CMK (cell line): ENCODE data around the gene KLF5.
"Not testable (repeated sequence)": the region's sequence is repeated elsewhere in the genome, so short reads cannot be mapped to it uniquely, and the experiment has no call there.

Source experiments
- DNase-seq: peaks from one replicate; pipeline ENCODE4 v3.0.0-alpha.2; 2010; ENCODE audit warnings: low read depth

KLF5 gene

GRCh38 chr13:73088332-73088935 is 29.6 kb downstream of the KLF5 start:
- no peak for DNase-seq

GRCh38 chr13:73089213-73089612 is 30.4 kb downstream of the KLF5 start:
- DNase-seq, result no peak

DNA sequence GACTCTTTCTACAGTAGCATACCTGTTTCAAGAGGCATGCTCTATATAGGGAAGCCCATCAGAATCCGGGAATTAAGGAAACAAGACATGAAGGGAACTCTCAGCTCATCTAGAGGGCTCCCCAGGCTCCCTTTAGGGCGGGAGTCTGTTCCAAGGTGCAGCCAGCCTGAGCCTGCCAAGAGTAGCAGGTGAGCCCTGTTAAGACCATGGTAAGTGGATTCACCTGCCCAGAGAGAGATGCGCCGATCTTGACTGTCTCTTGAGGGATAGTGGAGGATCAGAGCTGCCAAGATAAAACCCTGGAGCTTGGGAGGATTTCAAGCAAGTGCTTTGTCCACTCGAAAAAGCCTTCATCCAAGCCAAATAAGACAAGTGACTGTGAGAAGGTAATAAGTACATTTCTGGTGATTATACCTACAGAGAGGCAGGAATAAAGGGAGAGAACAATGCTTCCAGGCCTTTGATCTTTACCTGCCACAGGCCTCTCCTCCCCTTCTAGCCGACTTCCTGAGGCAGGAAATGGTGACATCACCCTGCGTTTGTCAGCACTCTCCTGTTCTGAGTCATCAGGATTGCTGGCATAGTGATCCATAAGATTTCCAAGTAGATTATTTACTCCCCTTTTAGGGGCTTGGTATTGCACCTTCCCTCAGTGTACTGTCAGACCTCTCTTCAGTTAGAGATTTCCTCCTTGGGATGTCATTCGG is 31.5 kb downstream of the KLF5 start:
- no peak for DNase-seq

DNA sequence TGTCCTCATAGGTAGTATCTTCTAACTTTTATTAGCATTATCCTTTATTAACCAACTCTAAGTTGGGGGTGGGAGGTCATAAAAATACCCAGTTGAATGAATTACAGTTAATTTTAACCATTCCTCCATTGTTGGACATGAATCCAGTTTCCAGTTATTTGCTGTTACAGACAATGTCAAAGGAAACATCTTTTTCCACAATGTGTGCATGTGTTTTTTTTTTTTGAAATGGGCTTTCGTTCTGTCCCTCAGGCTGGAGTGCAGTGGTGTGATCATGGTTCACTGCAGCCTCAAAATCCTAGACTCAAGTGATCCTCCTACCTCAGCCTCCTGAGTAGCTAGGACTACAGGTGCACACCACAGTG is 32.0 kb downstream of the KLF5 start:
- DNase-seq, result no peak

- DNase-seq, result no peak
Measured at GRCh38 chr13:73092829-73093228, 34.0 kb downstream of the KLF5 start.

GRCh38 chr13:73096173-73096572 is 37.4 kb downstream of the KLF5 start:
- no peak for DNase-seq

DNA sequence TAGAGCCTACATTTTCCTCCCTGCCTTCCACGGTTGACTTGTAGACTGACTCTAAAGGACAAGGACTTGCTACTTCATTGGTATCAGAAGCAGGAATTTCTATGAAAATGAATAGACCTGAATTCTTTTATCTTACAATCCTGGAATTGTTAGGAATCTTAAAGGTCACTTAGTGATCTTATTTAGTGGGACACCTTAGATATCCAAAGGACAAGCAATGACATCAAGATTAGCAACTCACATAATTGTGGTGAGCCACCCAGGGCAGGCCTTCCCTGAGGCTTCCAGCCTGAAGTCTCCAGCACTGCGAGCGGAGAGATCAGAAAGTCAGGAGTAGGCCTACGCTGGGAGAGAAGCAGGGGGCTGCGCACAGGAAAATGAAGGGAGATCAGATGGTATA is 37.8 kb downstream of the KLF5 start:
- no peak for DNase-seq

DNA sequence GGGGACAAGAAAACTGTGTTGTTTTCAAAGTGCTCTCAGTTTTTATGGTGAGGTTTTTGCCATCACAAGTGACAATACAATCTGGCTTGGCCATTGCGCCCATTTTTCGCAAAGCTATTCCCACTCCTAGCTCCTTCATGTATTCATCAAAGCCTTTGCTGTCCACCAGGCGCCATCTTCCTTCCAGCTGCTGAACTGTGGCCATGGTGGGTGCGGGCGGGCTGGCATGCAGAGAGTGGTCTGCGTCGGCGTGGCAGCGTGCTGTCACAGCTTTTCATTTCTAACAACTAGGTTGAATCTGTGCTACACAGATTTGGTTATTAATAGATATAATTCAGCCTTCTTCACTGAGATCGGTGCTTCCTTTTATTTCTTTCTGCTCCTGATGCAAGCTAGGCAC is 42.0 kb downstream of the KLF5 start:
- DNase-seq, result not testable (repeated sequence)

DNA sequence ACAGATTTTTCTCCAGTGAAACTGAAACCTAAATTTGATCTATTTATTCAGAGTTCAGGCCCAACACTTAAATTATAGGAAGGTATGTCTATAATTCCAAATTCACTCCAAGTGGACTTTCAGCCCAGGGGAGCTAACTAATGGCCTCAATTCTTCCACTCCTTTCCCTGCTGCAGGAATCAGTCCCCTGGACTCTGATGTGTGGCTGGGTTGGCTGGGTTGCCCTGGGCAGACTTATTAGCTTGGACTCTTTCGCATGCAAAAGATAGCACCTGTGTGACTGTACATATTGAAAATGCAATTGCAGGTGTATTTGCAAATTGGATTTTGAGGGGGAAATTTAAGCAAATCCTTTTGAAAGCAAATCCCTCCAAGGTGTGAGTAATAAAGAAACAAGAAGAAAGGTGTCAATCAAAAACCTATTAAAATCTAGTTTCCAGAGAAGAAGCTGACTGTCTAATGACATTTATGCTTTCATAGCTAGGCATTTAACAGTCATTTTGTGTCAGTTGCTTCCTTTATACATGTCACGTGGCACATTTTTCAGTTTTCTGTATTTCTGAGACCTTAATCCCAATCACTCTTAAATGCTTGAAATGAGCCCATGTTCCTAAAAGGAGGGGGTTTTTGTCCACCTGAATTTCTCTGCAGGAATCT is 42.7 kb downstream of the KLF5 start:
- DNase-seq, result no peak

DNA sequence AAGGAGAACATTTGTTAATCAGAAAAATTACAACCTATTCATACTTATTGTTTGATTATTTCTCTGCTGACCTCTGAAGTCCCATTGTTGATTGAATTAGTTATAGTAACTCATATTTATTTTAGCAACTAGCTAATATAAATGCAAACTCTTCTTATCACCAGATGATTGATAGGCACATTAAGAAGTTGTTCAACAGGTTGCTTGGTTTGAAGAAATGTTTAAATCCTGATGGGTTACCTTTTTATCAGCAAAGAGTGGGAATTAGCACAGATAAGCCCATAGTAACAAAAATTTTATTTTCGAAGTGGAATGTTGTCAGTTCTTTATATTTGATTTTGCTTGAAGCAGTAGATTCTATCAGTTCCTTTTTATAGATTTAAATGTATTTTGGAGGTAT is 44.4 kb downstream of the KLF5 start:
- DNase-seq, result no peak

DNA sequence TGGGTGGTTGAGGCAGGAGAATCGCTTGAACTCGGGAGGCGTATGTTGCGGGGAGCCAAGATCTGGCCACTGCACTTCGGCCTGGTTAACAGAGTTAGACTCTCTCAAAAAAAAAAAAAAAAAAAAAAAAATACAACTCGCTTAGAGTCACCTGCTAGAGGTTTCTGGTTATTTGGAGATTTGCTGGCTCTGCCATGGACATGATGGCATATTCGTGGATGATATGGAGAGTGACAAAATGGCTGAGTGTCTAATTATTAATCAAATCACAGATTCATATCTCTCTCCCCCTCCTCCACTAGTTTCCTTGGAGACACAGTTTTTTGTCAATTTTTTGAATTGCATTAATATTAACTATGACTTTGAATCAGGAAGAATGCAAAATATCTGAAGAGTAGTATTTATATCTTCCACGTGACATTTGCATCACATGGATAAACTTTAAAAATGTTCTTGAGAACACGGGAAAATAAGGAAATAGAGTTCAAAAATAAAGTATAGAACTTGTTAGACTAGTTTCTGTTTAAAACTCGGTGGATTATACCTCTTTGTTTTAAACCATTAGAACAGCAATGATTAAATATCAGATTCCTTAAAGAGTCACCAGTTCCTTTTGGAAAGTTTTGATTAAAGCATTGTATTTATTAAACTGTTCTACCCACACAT is 47.8 kb downstream of the KLF5 start:
- no peak for DNase-seq

DNA sequence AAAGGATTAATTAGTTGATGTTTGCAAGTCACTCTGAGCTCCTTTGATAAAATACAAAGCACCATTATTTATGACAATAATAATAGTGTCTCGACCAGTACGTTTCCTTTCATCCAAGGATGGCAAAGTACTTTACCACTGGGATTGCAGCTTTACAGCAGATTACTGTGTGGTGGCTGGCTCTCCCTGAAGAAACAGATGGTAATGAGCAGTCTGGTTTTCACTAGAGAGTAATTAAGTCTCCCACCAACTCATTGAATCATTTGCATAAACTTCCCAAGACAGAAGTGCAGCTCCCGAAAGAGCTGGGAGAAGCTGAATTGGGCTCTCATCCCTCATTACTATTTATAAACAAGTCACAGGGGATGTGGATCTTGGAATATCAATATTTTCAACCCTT is 48.7 kb downstream of the KLF5 start:
- DNase-seq, result no peak

DNA sequence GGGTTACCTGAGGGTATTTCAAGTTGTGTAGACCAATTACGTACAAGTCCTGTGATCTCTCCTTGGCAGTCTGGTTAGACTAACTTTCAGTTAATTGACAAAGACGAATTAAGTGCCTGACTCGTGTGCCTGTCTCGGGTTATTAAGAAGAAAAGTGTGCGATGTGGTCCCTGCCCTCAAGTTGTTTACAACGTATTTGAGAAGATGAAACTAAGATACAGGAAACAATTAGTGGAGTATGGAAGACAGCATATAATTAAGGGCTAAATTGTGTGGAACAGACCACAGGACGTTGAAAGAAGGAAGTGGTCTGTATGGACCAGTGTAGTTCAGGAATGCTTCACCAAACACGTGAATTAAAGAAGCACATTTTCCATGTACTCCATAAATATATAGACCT is 49.2 kb downstream of the KLF5 start:
- DNase-seq, result no peak

DNA sequence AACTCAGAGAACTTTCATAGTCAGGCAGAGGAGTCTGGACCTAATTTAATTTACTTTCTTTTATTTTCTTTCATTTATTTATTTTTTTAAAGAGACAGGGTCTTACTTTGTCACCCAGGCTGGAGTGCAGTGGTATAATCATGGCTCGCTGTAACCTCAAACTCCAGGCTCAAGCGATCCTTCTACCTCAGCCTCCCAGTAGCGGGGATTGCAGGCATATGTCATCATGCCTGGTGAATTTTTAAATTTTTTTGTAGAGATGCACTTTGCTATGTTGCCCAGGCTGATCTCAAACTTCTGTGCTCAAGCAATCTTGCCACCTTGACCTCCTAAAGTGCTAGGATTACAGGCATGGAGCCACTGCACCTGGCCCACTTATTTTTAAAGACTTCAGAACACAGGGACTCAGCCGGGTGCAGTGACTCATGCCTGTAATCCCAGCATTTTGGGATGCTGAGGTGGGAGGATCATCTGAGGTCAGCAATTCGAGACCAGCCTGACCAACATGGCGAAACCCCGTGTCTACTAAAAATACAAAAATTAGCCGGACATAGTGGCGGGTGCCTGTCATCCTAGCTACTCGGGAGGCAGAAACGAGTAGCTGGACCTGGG is 50.6 kb downstream of the KLF5 start:
- DNase-seq, result no peak

- no peak for DNase-seq
Measured at GRCh38 chr13:73109969-73110368, 51.2 kb downstream of the KLF5 start.

- no peak for DNase-seq
Measured at GRCh38 chr13:73110814-73111213, 52.0 kb downstream of the KLF5 start.

- DNase-seq, result no peak
Measured at GRCh38 chr13:73111331-73111730, 52.5 kb downstream of the KLF5 start.

DNA sequence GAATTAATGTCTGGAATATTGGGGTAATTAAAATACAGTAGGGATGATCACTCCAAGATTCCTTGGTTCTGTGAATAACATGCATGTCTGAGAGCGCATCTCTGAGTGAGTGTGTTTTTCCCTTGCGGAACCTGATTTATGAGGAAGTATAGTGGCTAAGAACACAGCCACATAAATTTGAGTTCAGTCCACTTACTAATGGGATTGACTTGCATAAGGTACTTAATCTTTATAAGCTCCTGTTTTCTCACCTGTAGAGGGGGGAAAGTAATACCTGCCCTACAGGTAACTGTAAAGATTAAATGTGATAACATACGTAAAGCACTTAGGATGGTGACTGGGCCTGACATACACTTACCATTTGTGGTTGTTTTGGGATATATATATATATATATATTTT is 60.8 kb downstream of the KLF5 start:
- no peak for DNase-seq
